GM23248 (cell line): Measurements from ENCODE around the gene LSM3.

Experiments used
- EZH2 ChIP-seq: fragments of 200-600 bp; sonication (generic); IDR thresholded peaks from 2 replicates; pipeline ENCODE4 v1.6.1; 2018; ENCODE audit warnings: antibody characterized with exemption, mild to moderate bottlenecking; ENCODE audit not compliant: insufficient read depth, poor library complexity, severe bottlenecking
- EZH2phosphoT487 ChIP-seq: fragments of 200-600 bp; sonication (generic); IDR thresholded peaks from 2 replicates; pipeline ENCODE4 v1.6.1; 2018; ENCODE audit warnings: antibody characterized with exemption, moderate library complexity, mild to moderate bottlenecking, low read depth; ENCODE audit not compliant: insufficient read depth

DNA sequence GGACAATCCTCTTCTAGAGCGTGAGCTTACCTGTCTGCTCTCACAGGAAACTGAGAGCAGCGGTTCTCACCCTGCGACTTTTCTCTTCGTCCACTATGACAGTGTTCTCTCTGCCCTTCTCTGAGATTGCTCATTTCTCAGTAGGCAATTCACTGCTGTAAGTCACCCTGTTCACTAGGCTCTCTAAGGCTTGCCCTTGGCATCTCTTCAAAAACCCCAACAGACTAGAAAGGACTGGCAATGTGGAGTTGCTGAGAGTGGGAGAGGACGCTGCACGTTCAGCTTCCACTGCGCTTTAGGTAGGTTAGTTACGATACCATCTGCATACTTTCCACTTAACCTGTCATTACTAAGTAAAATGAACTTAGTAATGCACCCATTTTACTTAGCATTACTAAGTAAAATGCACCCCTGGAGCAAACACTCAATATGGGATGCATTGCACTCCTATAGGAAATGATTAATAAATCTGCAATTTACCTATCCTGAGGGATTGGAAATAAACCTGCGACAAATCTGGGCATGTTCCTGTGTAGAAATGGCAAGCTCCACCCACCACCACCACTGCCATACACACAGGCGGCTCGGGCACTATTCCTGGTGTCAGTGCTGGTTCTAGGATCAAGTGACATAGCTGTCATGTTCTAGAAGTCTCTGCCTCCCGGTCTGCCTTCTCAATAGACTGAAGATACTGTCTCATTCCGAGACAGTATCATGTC, 21.6 kb upstream of the LSM3 start:
- no peak for TF ChIP-seq EZH2
- TF ChIP-seq EZH2phosphoT487, result no peak
